ENCODE data around the gene ANKRD13A. TPM values are rescaled to one million over a fixed set of nuclear protein-coding genes. Genes with fewer than 3 reads are reported as not detected.

ANKRD13A gene
- total RNA-seq, 1 experiment from 2014 or later = 19.9 TPM

DNA sequence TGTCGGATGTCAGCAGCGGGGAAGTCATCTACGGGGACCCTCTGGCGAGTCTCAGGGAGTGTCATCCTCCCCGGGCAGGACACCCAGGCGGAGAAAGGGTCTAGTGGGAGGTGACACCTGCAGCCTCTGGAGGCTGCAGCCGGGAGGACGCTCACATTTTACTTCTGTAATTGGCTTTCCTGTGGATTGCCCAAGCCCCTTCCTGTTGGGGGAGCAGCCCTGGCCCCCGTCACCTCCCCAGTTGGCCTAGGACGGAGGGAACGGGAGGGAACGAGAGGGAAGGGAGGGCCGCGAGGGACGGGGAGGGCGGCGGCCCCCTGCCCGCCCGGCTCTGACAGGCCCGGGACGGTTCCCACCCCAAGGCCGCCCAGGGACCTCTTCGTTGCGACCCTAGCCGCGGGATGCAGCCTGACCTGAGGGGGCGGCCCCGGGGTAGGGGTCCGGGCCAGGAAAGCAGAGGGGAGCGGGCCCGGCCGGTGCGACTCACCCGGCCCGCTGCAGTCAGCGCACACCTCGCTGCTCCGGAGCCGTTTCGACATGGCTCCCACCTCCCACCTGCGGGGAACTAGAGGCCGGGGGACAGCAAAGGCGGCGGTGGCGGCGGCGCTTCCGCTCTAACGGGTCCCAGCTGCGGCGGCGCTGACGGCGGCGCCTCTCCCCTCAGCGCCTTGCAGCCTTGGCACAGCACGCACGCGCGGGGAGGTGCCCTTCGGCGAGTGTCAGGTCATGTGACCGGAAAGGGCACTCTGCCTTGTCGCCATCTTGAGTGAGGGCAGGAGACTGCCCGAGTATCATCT lies 3.3 kb upstream of the ANKRD13A start, which contains the start of gene GIT2:
TSS of gene GIT2 (minus strand) at position 683 of the 797 bp plus-strand sequence. CDS start at position 539, 144 bp downstream.
- no TSS peak for BruUV-seq (replicated peaks)
- Histone ChIP-seq H4K20me1 (ENCODE audit: insufficient read depth) (no peaks in the 10 kb centered on the region), H3K4me1 (ENCODE audit: control insufficient read depth in 1 of 2, insufficient read depth in 2 of 2, low read length in 2 of 2) (peaks cover 15 to 33% of the 10 kb centered on the region in 2 experiments), H3K9me3 (ENCODE audit: control insufficient read depth in 1 of 2, insufficient read depth in 1 of 2, low read depth in 1 of 2, low read length in 2 of 2) (no peaks in the 10 kb centered on the region), H3K36me3 (ENCODE audit: control insufficient read depth in 1 of 2, insufficient read depth in 2 of 2, low read length in 2 of 2) (no peaks in the 10 kb centered on the region), H3K27ac (ENCODE audit: low read depth, low read length) (peak within 1 kb of the TSS; percentile 68), H3K4me2 (ENCODE audit: low read length) (peak within 1 kb of the TSS; percentile 94), H3K79me2 (ENCODE audit: insufficient read depth, low read length) (peaks cover 42% of the 10 kb centered on the region), H3K9ac (ENCODE audit: low read length) (peak within 1 kb of the TSS; percentile 66), H3K27me3 (ENCODE audit: insufficient read depth, low read length) (no peaks in the 10 kb centered on the region), H3K4me3 (replicated peaks in 1 of 2; ENCODE audit: low read depth in 1 of 2, low read length in 2 of 2) (peak within 1 kb of the TSS; percentile 82 to 85), H3K9me2 (ENCODE audit: insufficient read depth) (no peaks in the 10 kb centered on the region), H2AFZ (ENCODE audit: low read depth, low read length, poor library complexity, severe bottlenecking) (peak within 1 kb of the TSS; percentile 95)
- RAD21 ChIA-PET (ENCODE audit: low non-redundant PET in 1 of 2, low total read pairs in 2 of 2, uncharacterized antibody in 2 of 2, unreplicated experiment in 2 of 2) = no interaction called here
- POLR2A ChIA-PET = no interaction called here
- ATAC-seq = peak; percentile 79
- peak; percentile 99 for TF ChIP-seq YY1 (IDR thresholded peaks at IDR 0.05; ENCODE audit: extremely low read depth, insufficient replicate concordance, low read depth, low read length)
- TF ChIP-seq ELF1 (IDR thresholded peaks at IDR 0.05; ENCODE audit: borderline replicate concordance, low read depth) = peak; percentile 75
- TF ChIP-seq, protein P1, sequence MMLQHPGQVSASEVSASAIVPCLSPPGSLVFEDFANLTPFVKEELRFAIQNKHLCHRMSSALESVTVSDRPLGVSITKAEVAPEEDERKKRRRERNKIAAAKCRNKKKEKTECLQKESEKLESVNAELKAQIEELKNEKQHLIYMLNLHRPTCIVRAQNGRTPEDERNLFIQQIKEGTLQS (IDR thresholded peaks at IDR 0.05) = no peak
- TF ChIP-seq ZBTB33 (IDR thresholded peaks at IDR 0.05; ENCODE audit: extremely low read depth, insufficient replicate concordance, low read length) = no peak
- no peak for TF ChIP-seq JUND (IDR thresholded peaks at IDR 0.05)
- TF ChIP-seq, protein P2, sequence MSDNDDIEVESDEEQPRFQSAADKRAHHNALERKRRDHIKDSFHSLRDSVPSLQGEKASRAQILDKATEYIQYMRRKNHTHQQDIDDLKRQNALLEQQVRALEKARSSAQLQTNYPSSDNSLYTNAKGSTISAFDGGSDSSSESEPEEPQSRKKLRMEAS (IDR thresholded peaks at IDR 0.05) = peak; percentile 72
- peak; percentile 80 for TF ChIP-seq ZFX (IDR thresholded peaks at IDR 0.05)
- TF ChIP-seq SIN3A (IDR thresholded peaks at IDR 0.05; ENCODE audit: low read depth) = peak; percentile 81
- peak; percentile 34 for TF ChIP-seq TCF7L2 (IDR thresholded peaks at IDR 0.05; ENCODE audit: borderline replicate concordance, extremely low read depth, insufficient read depth, insufficient read length)
- peak; percentile 62; the same call in 1 of the 2 replicates for TF ChIP-seq EGR1 (IDR thresholded peaks at IDR 0.05; ENCODE audit: low read depth)
- TF ChIP-seq SP1 (IDR thresholded peaks at IDR 0.05; ENCODE audit: low read depth) = no peak
- TF ChIP-seq POLR2A (IDR thresholded peaks at IDR 0.05; ENCODE audit: borderline replicate concordance, extremely low read depth, insufficient read depth, insufficient read length) = peak; percentile 76
- peak; percentile 89 for TF ChIP-seq POLR2AphosphoS5 (IDR thresholded peaks at IDR 0.05; ENCODE audit: low read depth, low read length)
- no peak for TF ChIP-seq EZH2phosphoT487 (IDR thresholded peaks at IDR 0.05; ENCODE audit: borderline replicate concordance)
- TF ChIP-seq CBX3 (IDR thresholded peaks at IDR 0.05; ENCODE audit: low read depth) = no peak; the same call in 1 of the 2 replicates
- CTCF ChIA-PET = no interaction called here
- peak; percentile 85 for DNase-seq (ENCODE audit: low read depth, low spot score)
- intact Hi-C loops (cut with micrococcal nuclease) = no loop called here
